Astrocyte (in vitro differentiated cells and primary cell): ENCODE measurements around the gene NCOR1. TPM values are rescaled to one million over a fixed set of nuclear protein-coding genes. Genes with fewer than 3 reads are reported as not detected.
A peak's percentile ranks its signal among the peaks of the same experiment; 100 is the strongest.

Source experiments
- DNase-seq: peaks from one replicate; pipeline ENCODE4 v3.0.0-alpha.2; 2010; ENCODE audit warnings: low read depth
- FAIRE-seq: peaks from 2 replicates; lab custom pipeline; 2011; peaks lifted over from hg19 to GRCh38; lab: Jason Lieb, UNC
- H2AFZ ChIP-seq: 2 replicates; pipeline ENCODE4 v1.6.0; 2012; ENCODE audit warnings: low read depth, low read length, inconsistent platforms
- H3K27ac ChIP-seq: 2 replicates; pipeline ENCODE4 v1.5.1; 2011; ENCODE audit warnings: low read depth, low read length, inconsistent platforms
- H3K27me3 ChIP-seq: 2 replicates; pipeline ENCODE4 v1.6.0; 2011; ENCODE audit warnings: low read length, inconsistent platforms; ENCODE audit not compliant: insufficient read depth
- H3K36me3 ChIP-seq: 2 replicates; pipeline ENCODE4 v1.5.1; 2011; ENCODE audit warnings: low read length, inconsistent platforms; ENCODE audit not compliant: insufficient read depth
- H3K4me1 ChIP-seq: 2 replicates; pipeline ENCODE4 v1.5.1; 2011; ENCODE audit warnings: low read length, inconsistent platforms; ENCODE audit not compliant: insufficient read depth
- H3K4me2 ChIP-seq: 2 replicates; pipeline ENCODE4 v1.6.0; 2012; ENCODE audit warnings: low read length, inconsistent platforms
- H3K4me3 ChIP-seq: 2 replicates; pipeline ENCODE4 v1.5.1; 2011; ENCODE audit warnings: low read depth, mild to moderate bottlenecking, low read length, inconsistent platforms; ENCODE audit not compliant: insufficient read depth
- H3K79me2 ChIP-seq: 2 replicates; pipeline ENCODE4 v1.6.0; 2012; ENCODE audit warnings: mild to moderate bottlenecking, low read length, inconsistent platforms; ENCODE audit not compliant: insufficient read depth
- H3K9ac ChIP-seq: 2 replicates; pipeline ENCODE4 v1.6.0; 2012; ENCODE audit warnings: mild to moderate bottlenecking, low read length, inconsistent platforms
- H3K9me3 ChIP-seq: 2 replicates; pipeline ENCODE4 v1.5.1; 2012; ENCODE audit warnings: low read depth, mild to moderate bottlenecking, low read length, inconsistent platforms; ENCODE audit not compliant: insufficient read depth
- H4K20me1 ChIP-seq: 2 replicates; pipeline ENCODE4 v1.6.0; 2012; ENCODE audit warnings: low read length, inconsistent platforms; ENCODE audit not compliant: insufficient read depth
- H3K27ac Mint-ChIP-seq: one replicate; pipeline ENCODE4 v1.8.0; 2021; ENCODE audit warnings: mild to moderate bottlenecking, mixed read lengths; ENCODE audit not compliant: unreplicated experiment
- H3K27me3 Mint-ChIP-seq: one replicate; pipeline ENCODE4 v1.8.0; 2021; ENCODE audit warnings: low read depth, mixed read lengths; ENCODE audit not compliant: unreplicated experiment
- H3K36me3 Mint-ChIP-seq: one replicate; pipeline ENCODE4 v1.8.0; 2021; ENCODE audit warnings: low read depth, mixed read lengths; ENCODE audit not compliant: unreplicated experiment
- H3K4me1 Mint-ChIP-seq: one replicate; pipeline ENCODE4 v1.8.0; 2021; ENCODE audit warnings: low read depth, mixed read lengths; ENCODE audit not compliant: unreplicated experiment
- H3K4me3 Mint-ChIP-seq: one replicate; pipeline ENCODE4 v1.8.0; 2021; ENCODE audit warnings: mild to moderate bottlenecking, moderate library complexity, mixed read lengths; ENCODE audit not compliant: unreplicated experiment
- H3K9me3 Mint-ChIP-seq: one replicate; pipeline ENCODE4 v1.8.0; 2021; ENCODE audit warnings: mild to moderate bottlenecking, mixed read lengths; ENCODE audit not compliant: unreplicated experiment
- EZH2 ChIP-seq: IDR thresholded peaks from 2 replicates; pipeline ENCODE4 v1.6.1; 2012; ENCODE audit warnings: mild to moderate bottlenecking, low read length, inconsistent platforms; ENCODE audit not compliant: insufficient read depth
- total RNA-seq: library from RNA; stranded (reverse); gene quantifications from 2 replicates; pipeline ENCODE4 v1.2.1, GENCODE V29; 2021
- TF ChIP-seq, protein P1 (sequence below): IDR thresholded peaks from 2 replicates; pipeline ENCODE4 v1.5.1; 2011; ENCODE audit warnings: low read depth, mild to moderate bottlenecking, inconsistent platforms, low read length, moderate library complexity; ENCODE audit not compliant: insufficient read depth

NCOR1 gene
- total RNA-seq, 1 donor from 2014 or later: 119 TPM

GRCh38 chr17:15999974-16000827 lies 215.1 kb downstream of the NCOR1 start:
- peaks cover 30% of the 10 kb centered on the region for H4K20me1 ChIP-seq
- peak overlapping the region; percentile 67 for H3K27ac Mint-ChIP-seq
- no peak for FAIRE-seq

DNA sequence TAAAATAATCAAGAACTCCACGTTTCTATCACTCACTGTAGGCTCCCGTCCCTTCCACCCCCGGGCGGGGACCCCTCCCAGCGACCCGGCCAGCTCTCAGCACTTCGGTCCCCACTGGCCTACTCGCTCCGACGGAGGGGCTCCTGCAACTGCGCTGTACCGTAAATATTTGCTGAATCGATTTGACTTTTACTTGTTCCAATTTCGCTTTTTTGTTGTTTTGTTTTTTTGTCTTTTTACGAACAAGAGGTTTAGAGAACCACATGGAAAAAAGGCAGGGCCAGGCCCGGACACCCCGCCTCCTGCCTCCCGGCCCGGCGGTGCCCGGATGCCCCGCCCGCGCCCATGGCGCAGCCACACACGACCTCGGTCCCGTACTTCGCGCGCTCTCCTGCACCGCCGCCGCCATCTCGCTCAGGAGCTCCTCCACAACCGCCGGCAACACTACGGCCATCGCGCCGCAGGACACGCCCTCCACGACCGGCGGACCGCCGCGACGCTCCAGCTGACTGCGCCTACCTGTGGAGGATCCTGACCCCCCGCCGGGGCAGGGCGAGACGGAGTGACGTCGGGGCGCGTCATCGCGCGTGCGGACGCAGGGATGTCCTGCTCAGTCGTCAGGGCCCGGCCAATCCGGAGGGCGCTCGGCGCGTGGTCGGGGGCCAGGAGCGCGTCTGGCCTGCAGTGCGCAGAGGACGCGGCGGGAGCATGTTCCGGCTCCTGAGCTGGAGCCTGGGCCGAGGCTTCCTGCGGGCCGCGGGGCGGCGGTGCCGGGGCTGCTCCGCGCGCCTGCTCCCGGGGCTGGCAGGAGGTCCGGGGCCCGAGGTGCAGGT lies 216.0 kb downstream of the NCOR1 start, which contains the start of the genes TTC19 and ZSWIM7:
Gene TTC19 (plus strand): TSS at position 684 of the 833 bp plus-strand sequence. CDS start 25 bp downstream, at position 709.
Gene ZSWIM7 (minus strand): TSS at position 564 of the 833 bp plus-strand sequence. CDS start 110 bp downstream, at position 454.
- peak within 1 kb of the TSS; percentile 91 for H3K4me2 ChIP-seq
- H2AFZ ChIP-seq: peak within 1 kb of the TSS; percentile 98
- Mint-ChIP-seq H3K27ac (peak within 1 kb of the TSS; percentile 96), H3K9me3 (no peaks in the 10 kb centered on the region), H3K27me3 (no peaks in the 10 kb centered on the region), H3K4me1 (peaks cover 9% of the 10 kb centered on the region), H3K36me3 (peaks cover 23% of the 10 kb centered on the region), H3K4me3 (peak within 1 kb of the TSS; percentile 94)
- H3K27ac ChIP-seq: peak within 1 kb of the TSS; percentile 96
- peaks cover 16% of the 10 kb centered on the region for H3K4me1 ChIP-seq
- no peaks in the 10 kb centered on the region for H3K9me3 ChIP-seq
- peak within 1 kb of the TSS; percentile 85 for H3K4me3 ChIP-seq
- TF ChIP-seq, protein P1, sequence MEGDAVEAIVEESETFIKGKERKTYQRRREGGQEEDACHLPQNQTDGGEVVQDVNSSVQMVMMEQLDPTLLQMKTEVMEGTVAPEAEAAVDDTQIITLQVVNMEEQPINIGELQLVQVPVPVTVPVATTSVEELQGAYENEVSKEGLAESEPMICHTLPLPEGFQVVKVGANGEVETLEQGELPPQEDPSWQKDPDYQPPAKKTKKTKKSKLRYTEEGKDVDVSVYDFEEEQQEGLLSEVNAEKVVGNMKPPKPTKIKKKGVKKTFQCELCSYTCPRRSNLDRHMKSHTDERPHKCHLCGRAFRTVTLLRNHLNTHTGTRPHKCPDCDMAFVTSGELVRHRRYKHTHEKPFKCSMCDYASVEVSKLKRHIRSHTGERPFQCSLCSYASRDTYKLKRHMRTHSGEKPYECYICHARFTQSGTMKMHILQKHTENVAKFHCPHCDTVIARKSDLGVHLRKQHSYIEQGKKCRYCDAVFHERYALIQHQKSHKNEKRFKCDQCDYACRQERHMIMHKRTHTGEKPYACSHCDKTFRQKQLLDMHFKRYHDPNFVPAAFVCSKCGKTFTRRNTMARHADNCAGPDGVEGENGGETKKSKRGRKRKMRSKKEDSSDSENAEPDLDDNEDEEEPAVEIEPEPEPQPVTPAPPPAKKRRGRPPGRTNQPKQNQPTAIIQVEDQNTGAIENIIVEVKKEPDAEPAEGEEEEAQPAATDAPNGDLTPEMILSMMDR: no peak
- no peak for TF ChIP-seq EZH2
- peaks cover 26% of the 10 kb centered on the region for H3K36me3 ChIP-seq
- H4K20me1 ChIP-seq: peaks cover 30% of the 10 kb centered on the region
- H3K27me3 ChIP-seq: no peaks in the 10 kb centered on the region
- H3K9ac ChIP-seq: peak within 1 kb of the TSS; percentile 96
- H3K79me2 ChIP-seq: peaks cover 45% of the 10 kb centered on the region
- DNase-seq: peak; percentile 91
- no peak for FAIRE-seq

More at GRCh38 chr17:15999974-16000827, 215.1 kb downstream of the NCOR1 start:
- Histone ChIP-seq H2AFZ (no peak overlapping the region), H3K36me3 (peaks cover 35% of the 10 kb centered on the region), H3K79me2 (peaks cover 46% of the 10 kb centered on the region), H3K4me2 (peak overlapping the region; percentile 91), H3K27me3 (no peaks in the 10 kb centered on the region), H3K9ac (peak overlapping the region; percentile 96), H3K9me3 (no peaks in the 10 kb centered on the region), H3K4me3 (peak overlapping the region; percentile 85), H3K4me1 (peaks cover 16% of the 10 kb centered on the region), H3K27ac (peak overlapping the region; percentile 96)
- peaks cover 9% of the 10 kb centered on the region for H3K4me1 Mint-ChIP-seq
- DNase-seq: peak; percentile 30
- TF ChIP-seq, protein P1: no peak
- no peak for TF ChIP-seq EZH2
- peaks cover 32% of the 10 kb centered on the region for H3K36me3 Mint-ChIP-seq
- peak overlapping the region; percentile 94 for H3K4me3 Mint-ChIP-seq
- H3K9me3 Mint-ChIP-seq: no peaks in the 10 kb centered on the region
- H3K27me3 Mint-ChIP-seq: no peaks in the 10 kb centered on the region
